Neural cell (in vitro differentiated cells): Measurements from ENCODE around the gene ADAT3. TPM values are rescaled to one million over a fixed set of nuclear protein-coding genes. Genes with fewer than 3 reads are reported as not detected.
A peak's percentile ranks its signal among the peaks of the same experiment; 100 is the strongest.

Experiments used
- H2AFZ ChIP-seq: fragments of 200-600, 300-800 bp; sonication (generic), shearing (Covaris generic); 2 replicates; pipeline ENCODE4 v1.6.0; 2014; ENCODE audit warnings: low read depth, mild to moderate bottlenecking, antibody characterized with exemption, low read length, moderate library complexity
- H3F3A ChIP-seq: fragments of 200-600 bp; shearing (Covaris generic); 2 replicates; pipeline ENCODE4 v1.6.1; 2016; ENCODE audit warnings: mild to moderate bottlenecking, moderate library complexity, mixed read lengths, antibody characterized with exemption, low read length; ENCODE audit not compliant: insufficient read depth, poor library complexity, severe bottlenecking
- H3K27ac ChIP-seq: fragments of 200-600, 300-800 bp; sonication (generic), shearing (Covaris generic); 2 replicates; pipeline ENCODE4 v1.5.1; 2014; ENCODE audit warnings: mild to moderate bottlenecking, low read length, moderate library complexity
- H3K27me3 ChIP-seq: fragments of 300-800, 200-600 bp; sonication (generic), shearing (Covaris generic); 2 replicates; pipeline ENCODE4 v1.6.0; 2014; ENCODE audit warnings: mild to moderate bottlenecking, low read depth, low read length, moderate library complexity; ENCODE audit not compliant: insufficient read depth
- H3K36me3 ChIP-seq: fragments of 300-800, 200-600 bp; sonication (generic), shearing (Covaris generic); 2 replicates; pipeline ENCODE4 v1.5.1; 2014; ENCODE audit warnings: mild to moderate bottlenecking, antibody characterized with exemption, low read length, moderate library complexity; ENCODE audit not compliant: insufficient read depth
- H3K4me2 ChIP-seq: fragments of 300-800, 200-600 bp; sonication (generic), shearing (Covaris generic); 2 replicates; pipeline ENCODE4 v1.6.0; 2014; ENCODE audit warnings: mild to moderate bottlenecking, low read length
- H3K4me3 ChIP-seq: fragments of 300-800, 200-600 bp; sonication (generic), shearing (Covaris generic); 2 replicates; pipeline ENCODE4 v1.5.1; 2014; ENCODE audit warnings: mild to moderate bottlenecking, low read length, moderate library complexity
- H3K79me2 ChIP-seq: fragments of 200-600 bp; shearing (Covaris generic); replicated peaks from 2 replicates; pipeline ENCODE4 v1.6.0; 2014; ENCODE audit warnings: mild to moderate bottlenecking, low read length, moderate library complexity; ENCODE audit not compliant: insufficient read depth
- H3K9ac ChIP-seq: fragments of 300-800, 200-600 bp; sonication (generic), shearing (Covaris generic); 2 replicates; pipeline ENCODE4 v1.6.1; 2016; ENCODE audit warnings: mild to moderate bottlenecking, low read length, mixed read lengths
- H3K9me2 ChIP-seq: fragments of 200-600 bp; shearing (Covaris generic); 2 replicates; pipeline ENCODE4 v1.6.1; 2016; ENCODE audit warnings: mild to moderate bottlenecking, low read length, mixed read lengths; ENCODE audit not compliant: insufficient read depth
- H3K9me3 ChIP-seq: fragments of 200-600, 300-800 bp; sonication (generic), shearing (Covaris generic); 2 replicates; pipeline ENCODE4 v1.6.1; 2016; ENCODE audit warnings: mild to moderate bottlenecking, mixed run types, low read length, moderate library complexity, mixed read lengths
- H4K20me1 ChIP-seq: fragments of 200-600 bp; shearing (Covaris generic); 2 replicates; pipeline ENCODE4 v1.6.1; 2016; ENCODE audit warnings: mild to moderate bottlenecking, mixed run types; ENCODE audit not compliant: insufficient read depth
- EP300 ChIP-seq: fragments of 450-650 bp; conservative IDR thresholded peaks from 2 replicates; pipeline ENCODE4 v1.6.1; 2014; ENCODE audit warnings: antibody characterized with exemption, mild to moderate bottlenecking, moderate library complexity; ENCODE audit not compliant: poor library complexity, severe bottlenecking
- EZH2 ChIP-seq: fragments of 200-600, 300-800 bp; shearing (Covaris generic), sonication (generic); IDR thresholded peaks from 2 replicates; pipeline ENCODE4 v1.6.1; 2014; ENCODE audit warnings: antibody characterized with exemption, low read length, borderline replicate concordance, mild to moderate bottlenecking; ENCODE audit not compliant: insufficient read depth, poor library complexity, severe bottlenecking
- MXI1 ChIP-seq: fragments of 450-650 bp; conservative IDR thresholded peaks from 2 replicates; pipeline ENCODE4 v1.6.1; 2014; ENCODE audit warnings: antibody characterized with exemption, mild to moderate bottlenecking; ENCODE audit not compliant: poor library complexity, severe bottlenecking
- POLR2AphosphoS5 ChIP-seq: IDR thresholded peaks from 2 replicates; pipeline ENCODE4 v1.6.1; 2012
- RAD21 ChIP-seq: fragments of 450-650 bp; conservative IDR thresholded peaks from 2 replicates; pipeline ENCODE4 v1.6.1; 2014; ENCODE audit warnings: antibody characterized with exemption, mild to moderate bottlenecking, moderate library complexity
- SMC3 ChIP-seq: fragments of 450-650 bp; conservative IDR thresholded peaks from 2 replicates; pipeline ENCODE4 v1.6.1; 2014; ENCODE audit warnings: antibody characterized with exemption, mild to moderate bottlenecking, moderate library complexity; ENCODE audit not compliant: poor library complexity
- TAF1 ChIP-seq: IDR thresholded peaks from 2 replicates; pipeline ENCODE4 v1.6.1; 2012; ENCODE audit warnings: low read depth
- polyA plus RNA-seq: library from polyadenylated mRNA; depleted of rRNA; stranded (reverse); fragments of >200 nt; gene quantifications from 2 replicates; pipeline ENCODE4 v1.2.3, GENCODE V29; 2014
- TF ChIP-seq, protein P1 (sequence below): IDR thresholded peaks from 2 replicates; pipeline ENCODE4 v1.6.1; 2012; ENCODE audit warnings: borderline replicate concordance
- TF ChIP-seq, protein P2 (sequence below): fragments of 450-650 bp; IDR thresholded peaks from 2 replicates; pipeline ENCODE4 v1.5.1; 2014; ENCODE audit warnings: antibody characterized with exemption, mild to moderate bottlenecking, moderate library complexity; ENCODE audit not compliant: poor library complexity, severe bottlenecking

The ADAT3 gene
- polyA plus RNA-seq, 1 donor from 2014 or later = 1.6 TPM

DNA sequence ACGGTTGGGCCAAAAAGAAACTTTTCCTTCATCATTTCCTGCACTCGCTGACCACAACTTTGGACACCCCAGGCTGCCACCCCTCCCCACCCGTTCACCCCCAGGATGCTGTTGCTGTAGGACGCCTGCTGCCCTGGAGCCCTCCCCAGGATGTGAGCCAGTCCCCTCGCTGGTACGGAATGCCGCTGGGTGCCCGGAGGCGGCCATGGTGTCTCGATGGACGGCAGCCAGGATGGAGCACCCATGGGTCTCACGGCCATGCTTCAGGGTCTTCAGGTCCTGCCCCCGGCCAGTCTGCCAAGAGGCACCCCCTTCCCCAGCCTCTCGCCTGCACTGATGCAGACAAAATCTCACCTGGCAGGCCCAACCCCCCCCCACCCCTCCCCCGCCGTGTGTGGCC lies 20.3 kb downstream of the ADAT3 start:
- Histone ChIP-seq H3K36me3 (no peaks in the 10 kb centered on the region), H3K9ac (no peak overlapping the region), H3K4me3 (no peak overlapping the region), H3F3A (no peaks in the 10 kb centered on the region), H3K4me2 (no peak overlapping the region), H3K79me2 (no peaks in the 10 kb centered on the region), H2AFZ (no peak overlapping the region), H3K9me2 (no peaks in the 10 kb centered on the region), H3K27ac (no peak overlapping the region), H3K9me3 (no peaks in the 10 kb centered on the region), H4K20me1 (no peaks in the 10 kb centered on the region), H3K27me3 (no peaks in the 10 kb centered on the region)
- TF ChIP-seq RAD21 (no peak), EZH2 (no peak), EP300 (no peak), POLR2AphosphoS5 (no peak), MXI1 (no peak), TAF1 (no peak), SMC3 (no peak)
- TF ChIP-seq, protein P1, sequence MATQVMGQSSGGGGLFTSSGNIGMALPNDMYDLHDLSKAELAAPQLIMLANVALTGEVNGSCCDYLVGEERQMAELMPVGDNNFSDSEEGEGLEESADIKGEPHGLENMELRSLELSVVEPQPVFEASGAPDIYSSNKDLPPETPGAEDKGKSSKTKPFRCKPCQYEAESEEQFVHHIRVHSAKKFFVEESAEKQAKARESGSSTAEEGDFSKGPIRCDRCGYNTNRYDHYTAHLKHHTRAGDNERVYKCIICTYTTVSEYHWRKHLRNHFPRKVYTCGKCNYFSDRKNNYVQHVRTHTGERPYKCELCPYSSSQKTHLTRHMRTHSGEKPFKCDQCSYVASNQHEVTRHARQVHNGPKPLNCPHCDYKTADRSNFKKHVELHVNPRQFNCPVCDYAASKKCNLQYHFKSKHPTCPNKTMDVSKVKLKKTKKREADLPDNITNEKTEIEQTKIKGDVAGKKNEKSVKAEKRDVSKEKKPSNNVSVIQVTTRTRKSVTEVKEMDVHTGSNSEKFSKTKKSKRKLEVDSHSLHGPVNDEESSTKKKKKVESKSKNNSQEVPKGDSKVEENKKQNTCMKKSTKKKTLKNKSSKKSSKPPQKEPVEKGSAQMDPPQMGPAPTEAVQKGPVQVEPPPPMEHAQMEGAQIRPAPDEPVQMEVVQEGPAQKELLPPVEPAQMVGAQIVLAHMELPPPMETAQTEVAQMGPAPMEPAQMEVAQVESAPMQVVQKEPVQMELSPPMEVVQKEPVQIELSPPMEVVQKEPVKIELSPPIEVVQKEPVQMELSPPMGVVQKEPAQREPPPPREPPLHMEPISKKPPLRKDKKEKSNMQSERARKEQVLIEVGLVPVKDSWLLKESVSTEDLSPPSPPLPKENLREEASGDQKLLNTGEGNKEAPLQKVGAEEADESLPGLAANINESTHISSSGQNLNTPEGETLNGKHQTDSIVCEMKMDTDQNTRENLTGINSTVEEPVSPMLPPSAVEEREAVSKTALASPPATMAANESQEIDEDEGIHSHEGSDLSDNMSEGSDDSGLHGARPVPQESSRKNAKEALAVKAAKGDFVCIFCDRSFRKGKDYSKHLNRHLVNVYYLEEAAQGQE = no peak
- TF ChIP-seq, protein P2, sequence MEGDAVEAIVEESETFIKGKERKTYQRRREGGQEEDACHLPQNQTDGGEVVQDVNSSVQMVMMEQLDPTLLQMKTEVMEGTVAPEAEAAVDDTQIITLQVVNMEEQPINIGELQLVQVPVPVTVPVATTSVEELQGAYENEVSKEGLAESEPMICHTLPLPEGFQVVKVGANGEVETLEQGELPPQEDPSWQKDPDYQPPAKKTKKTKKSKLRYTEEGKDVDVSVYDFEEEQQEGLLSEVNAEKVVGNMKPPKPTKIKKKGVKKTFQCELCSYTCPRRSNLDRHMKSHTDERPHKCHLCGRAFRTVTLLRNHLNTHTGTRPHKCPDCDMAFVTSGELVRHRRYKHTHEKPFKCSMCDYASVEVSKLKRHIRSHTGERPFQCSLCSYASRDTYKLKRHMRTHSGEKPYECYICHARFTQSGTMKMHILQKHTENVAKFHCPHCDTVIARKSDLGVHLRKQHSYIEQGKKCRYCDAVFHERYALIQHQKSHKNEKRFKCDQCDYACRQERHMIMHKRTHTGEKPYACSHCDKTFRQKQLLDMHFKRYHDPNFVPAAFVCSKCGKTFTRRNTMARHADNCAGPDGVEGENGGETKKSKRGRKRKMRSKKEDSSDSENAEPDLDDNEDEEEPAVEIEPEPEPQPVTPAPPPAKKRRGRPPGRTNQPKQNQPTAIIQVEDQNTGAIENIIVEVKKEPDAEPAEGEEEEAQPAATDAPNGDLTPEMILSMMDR = no peak

DNA sequence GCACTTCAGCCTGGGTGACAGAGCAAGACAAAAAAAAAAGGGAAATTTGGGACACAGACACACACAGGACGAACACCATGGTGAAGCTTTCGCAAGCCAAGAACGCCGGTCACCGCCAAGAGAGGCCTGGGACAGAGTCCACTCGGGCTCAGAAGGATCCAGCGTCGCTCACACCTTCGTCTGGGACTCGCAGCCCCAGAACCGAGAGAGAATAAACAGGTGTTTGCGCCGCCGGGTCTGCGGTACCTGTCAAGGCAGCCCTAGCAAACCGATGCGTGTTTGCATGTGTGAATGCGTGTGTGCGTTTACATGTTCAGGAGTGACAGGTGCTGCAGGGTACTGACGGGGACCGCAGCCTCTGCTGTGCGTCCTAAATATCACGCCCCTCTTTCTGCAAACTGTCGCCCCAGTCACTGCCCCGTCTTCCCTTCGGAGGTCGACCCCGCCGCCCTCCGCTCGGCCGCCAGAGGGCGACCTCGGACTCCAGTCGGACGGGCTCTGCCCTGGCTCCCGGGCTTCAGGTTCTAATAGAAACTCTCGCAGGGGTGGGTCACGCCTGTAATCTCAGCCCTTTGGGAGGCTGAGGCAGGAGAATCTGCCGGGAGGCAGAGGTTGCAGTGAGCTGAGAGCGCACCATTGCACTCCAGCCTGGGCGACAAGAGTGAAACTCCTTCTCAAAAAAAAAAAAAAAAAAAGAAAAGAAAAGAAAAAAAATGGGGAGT lies 24.0 kb downstream of the ADAT3 start:
- Histone ChIP-seq H3F3A (no peaks in the 10 kb centered on the region), H3K36me3 (no peaks in the 10 kb centered on the region), H3K9me2 (no peaks in the 10 kb centered on the region), H4K20me1 (no peaks in the 10 kb centered on the region), H3K27me3 (no peaks in the 10 kb centered on the region), H2AFZ (no peak overlapping the region), H3K79me2 (no peaks in the 10 kb centered on the region), H3K27ac (no peak overlapping the region), H3K4me2 (no peak overlapping the region), H3K4me3 (no peak overlapping the region), H3K9ac (no peak overlapping the region), H3K9me3 (no peaks in the 10 kb centered on the region)
- TF ChIP-seq, protein P1 = no peak
- TF ChIP-seq, protein P2 = peak; percentile 80
- TF ChIP-seq RAD21 (peak; percentile 69), SMC3 (peak; percentile 72), TAF1 (no peak)
